GM23338 (cell line): ENCODE measurements around the gene SMAP2. TPM values are rescaled to one million over a fixed set of nuclear protein-coding genes. Genes with fewer than 3 reads are reported as not detected.

Experiments
- ATAC-seq: fragments of 200-7000 bp; cut with Tn5 transposase; 3 replicates; pipeline ENCODE4 v1.9.1; 2020
- DNase-seq: peaks from one replicate; pipeline ENCODE4 v3.0.0-alpha.2; 2015; ENCODE audit warnings: low spot score
- H2AFZ ChIP-seq: fragments of 200-600 bp; sonication (generic); 2 replicates; pipeline ENCODE4 v1.8.0; 2016; ENCODE audit warnings: antibody characterized with exemption, mild to moderate bottlenecking, moderate library complexity
- H3F3A ChIP-seq: fragments of 200-600 bp; sonication (generic); replicated peaks from 2 replicates; pipeline ENCODE4 v1.8.0; 2017; ENCODE audit warnings: antibody characterized with exemption, mixed run types, low read depth
- H3K27ac ChIP-seq: fragments of 200-600 bp; sonication (generic); 2 replicates; pipeline ENCODE4 v1.6.1; 2016; ENCODE audit warnings: low read depth
- H3K27me3 ChIP-seq: fragments of 200-600 bp; sonication (generic); 2 replicates; pipeline ENCODE4 v1.8.0; 2016; ENCODE audit warnings: mild to moderate bottlenecking, mixed run types, moderate library complexity; ENCODE audit not compliant: insufficient read depth
- H3K36me3 ChIP-seq: fragments of 200-600 bp; sonication (generic); 2 replicates; pipeline ENCODE4 v1.8.0; 2016; ENCODE audit warnings: mild to moderate bottlenecking; ENCODE audit not compliant: insufficient read depth
- H3K4me1 ChIP-seq: fragments of 200-600 bp; sonication (generic); 2 replicates; pipeline ENCODE4 v1.8.0; 2016; ENCODE audit warnings: mild to moderate bottlenecking, moderate library complexity; ENCODE audit not compliant: insufficient read depth
- H3K4me2 ChIP-seq: fragments of 200-600 bp; sonication (generic); 2 replicates; pipeline ENCODE4 v1.7.1; 2017; ENCODE audit warnings: mixed run types
- H3K4me3 ChIP-seq: fragments of 200-600 bp; sonication (generic); 2 replicates; pipeline ENCODE4 v1.6.1; 2016; ENCODE audit warnings: mixed run types
- H3K79me2 ChIP-seq: fragments of 200-600 bp; sonication (generic); replicated peaks from 2 replicates; pipeline ENCODE4 v1.8.0; 2017; ENCODE audit warnings: mild to moderate bottlenecking; ENCODE audit not compliant: insufficient read depth
- H3K9me2 ChIP-seq: fragments of 200-600 bp; sonication (generic); 2 replicates; pipeline ENCODE4 v1.8.0; 2017; ENCODE audit not compliant: insufficient read depth
- H4K20me1 ChIP-seq: fragments of 200-600 bp; sonication (generic); replicated peaks from 2 replicates; pipeline ENCODE4 v1.8.0; 2017; ENCODE audit warnings: mild to moderate bottlenecking; ENCODE audit not compliant: insufficient read depth
- H3K27ac Mint-ChIP-seq: 2 replicates; pipeline ENCODE4 v1.8.0; 2020; ENCODE audit warnings: inconsistent platforms, mild to moderate bottlenecking, moderate library complexity, mixed read lengths
- H3K27me3 Mint-ChIP-seq: 3 replicates; pipeline ENCODE4 v1.8.0; 2022; ENCODE audit warnings: low read depth, mild to moderate bottlenecking, moderate library complexity, mixed read lengths, inconsistent platforms; ENCODE audit not compliant: insufficient read depth, poor library complexity
- H3K36me3 Mint-ChIP-seq: 3 replicates; pipeline ENCODE4 v1.8.0; 2021; ENCODE audit warnings: low read depth, mild to moderate bottlenecking, inconsistent platforms, moderate library complexity, mixed read lengths
- H3K4me1 Mint-ChIP-seq: 3 replicates; pipeline ENCODE4 v1.8.0; 2020; ENCODE audit warnings: mild to moderate bottlenecking, inconsistent platforms, mixed read lengths
- H3K4me3 Mint-ChIP-seq: 3 replicates; pipeline ENCODE4 v1.8.0; 2021; ENCODE audit warnings: moderate library complexity, mild to moderate bottlenecking, inconsistent platforms, mixed read lengths
- H3K9me3 Mint-ChIP-seq: 3 replicates; pipeline ENCODE4 v1.8.0; 2020; ENCODE audit warnings: moderate library complexity, mild to moderate bottlenecking, inconsistent platforms, mixed read lengths
- CREB1 ChIP-seq: fragments of 250-450 bp; sonication (Bioruptor Pico); IDR thresholded peaks from 2 replicates; pipeline ENCODE4 v1.5.0; 2020; ENCODE audit warnings: low read depth, mild to moderate bottlenecking, moderate library complexity
- NANOG ChIP-seq: IDR thresholded peaks from 2 replicates; pipeline ENCODE4 v1.6.1; 2016; ENCODE audit warnings: antibody characterized with exemption, borderline replicate concordance
- POLR2AphosphoS5 ChIP-seq: IDR thresholded peaks from 2 replicates; pipeline ENCODE4 v1.6.1; 2016; ENCODE audit warnings: antibody characterized with exemption, low read depth
- STAT1 ChIP-seq: IDR thresholded peaks from one replicate; pipeline ENCODE4 v1.6.1; 2016; ENCODE audit warnings: antibody characterized with exemption; ENCODE audit not compliant: unreplicated experiment
- ZNF114 ChIP-seq: fragments of 250-450 bp; sonication (Bioruptor Pico); IDR thresholded peaks from 2 replicates; pipeline ENCODE4 v1.5.0; 2020; ENCODE audit warnings: mild to moderate bottlenecking, moderate library complexity
- polyA plus RNA-seq: library from polyadenylated mRNA; unstranded; fragments of >200 nt; fragmentation: Nextera tagmentation; extraction: Ambion mirVana; gene quantifications from 2 replicates; pipeline ENCODE4 v1.2.1, GENCODE V29; 2016
- total RNA-seq: library from RNA; depleted of rRNA; stranded (reverse); fragments of >200 nt; shearing (Covaris generic); gene quantifications from 2 replicates; pipeline ENCODE4 v1.2.3, GENCODE V29; 2014
- TF ChIP-seq, protein P1 (sequence below): fragments of 250-450 bp; sonication (Bioruptor Pico); IDR thresholded peaks from 2 replicates; pipeline ENCODE4 v1.5.0; 2020; ENCODE audit warnings: mild to moderate bottlenecking, moderate library complexity
- TF ChIP-seq, protein P2 (sequence below): IDR thresholded peaks from one replicate; pipeline ENCODE4 v1.6.1; 2018; ENCODE audit warnings: antibody characterized with exemption; ENCODE audit not compliant: unreplicated experiment
- TF ChIP-seq, protein P3 (sequence below), 2 experiments: fragments of 200-600 bp in 1 of 2; sonication (generic) in 1 of 2; conservative IDR thresholded peaks; 2 replicates each; pipeline versions ENCODE4 v1.5.1 to v1.6.1; 2016 to 2017; ENCODE audit warnings: antibody characterized with exemption in 2 of 2, low read depth in 2 of 2, mild to moderate bottlenecking in 2 of 2, moderate library complexity in 1 of 2
- TF ChIP-seq, protein P4 (sequence below): IDR thresholded peaks from 2 replicates; pipeline ENCODE4 v1.6.1; 2016; ENCODE audit warnings: antibody characterized with exemption

Gene SMAP2
- total and polyA plus RNA-seq, 2 experiments from 2014 or later, result 2.9 to 4.8 TPM

DNA sequence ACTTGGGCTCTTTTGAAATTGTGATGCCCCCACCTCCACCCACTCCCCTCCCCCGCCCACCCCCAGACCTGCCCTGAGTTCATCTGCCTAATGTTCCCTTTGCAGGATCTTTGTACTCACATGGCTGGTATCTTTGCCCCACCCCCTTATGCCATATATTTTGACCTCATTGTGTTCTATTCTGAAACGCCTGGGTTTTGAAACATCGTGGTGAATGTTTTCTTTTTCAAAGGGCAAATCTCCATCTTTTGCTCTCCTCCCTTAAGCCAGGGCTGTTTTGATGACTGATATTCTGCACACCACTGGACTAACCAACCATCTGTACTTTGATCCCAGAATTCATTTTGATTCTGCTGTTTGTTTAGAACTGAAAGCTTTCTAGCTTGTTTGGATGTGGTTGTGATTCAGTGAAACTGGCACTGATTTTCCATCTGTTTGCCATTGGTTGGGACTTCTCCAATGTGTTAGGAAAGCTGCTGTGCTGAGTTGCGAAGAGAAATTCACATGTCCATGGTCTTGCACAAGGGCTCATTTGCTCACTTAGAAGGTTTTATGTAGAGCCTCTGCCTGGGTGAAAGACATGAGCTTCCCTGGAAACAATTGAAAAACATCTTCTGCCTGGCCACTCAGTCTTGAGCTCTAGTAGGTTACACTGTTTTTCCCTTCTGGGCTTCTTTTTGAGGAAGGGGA is 16.5 kb downstream of the SMAP2 start (continued):
- TF ChIP-seq, protein P1, sequence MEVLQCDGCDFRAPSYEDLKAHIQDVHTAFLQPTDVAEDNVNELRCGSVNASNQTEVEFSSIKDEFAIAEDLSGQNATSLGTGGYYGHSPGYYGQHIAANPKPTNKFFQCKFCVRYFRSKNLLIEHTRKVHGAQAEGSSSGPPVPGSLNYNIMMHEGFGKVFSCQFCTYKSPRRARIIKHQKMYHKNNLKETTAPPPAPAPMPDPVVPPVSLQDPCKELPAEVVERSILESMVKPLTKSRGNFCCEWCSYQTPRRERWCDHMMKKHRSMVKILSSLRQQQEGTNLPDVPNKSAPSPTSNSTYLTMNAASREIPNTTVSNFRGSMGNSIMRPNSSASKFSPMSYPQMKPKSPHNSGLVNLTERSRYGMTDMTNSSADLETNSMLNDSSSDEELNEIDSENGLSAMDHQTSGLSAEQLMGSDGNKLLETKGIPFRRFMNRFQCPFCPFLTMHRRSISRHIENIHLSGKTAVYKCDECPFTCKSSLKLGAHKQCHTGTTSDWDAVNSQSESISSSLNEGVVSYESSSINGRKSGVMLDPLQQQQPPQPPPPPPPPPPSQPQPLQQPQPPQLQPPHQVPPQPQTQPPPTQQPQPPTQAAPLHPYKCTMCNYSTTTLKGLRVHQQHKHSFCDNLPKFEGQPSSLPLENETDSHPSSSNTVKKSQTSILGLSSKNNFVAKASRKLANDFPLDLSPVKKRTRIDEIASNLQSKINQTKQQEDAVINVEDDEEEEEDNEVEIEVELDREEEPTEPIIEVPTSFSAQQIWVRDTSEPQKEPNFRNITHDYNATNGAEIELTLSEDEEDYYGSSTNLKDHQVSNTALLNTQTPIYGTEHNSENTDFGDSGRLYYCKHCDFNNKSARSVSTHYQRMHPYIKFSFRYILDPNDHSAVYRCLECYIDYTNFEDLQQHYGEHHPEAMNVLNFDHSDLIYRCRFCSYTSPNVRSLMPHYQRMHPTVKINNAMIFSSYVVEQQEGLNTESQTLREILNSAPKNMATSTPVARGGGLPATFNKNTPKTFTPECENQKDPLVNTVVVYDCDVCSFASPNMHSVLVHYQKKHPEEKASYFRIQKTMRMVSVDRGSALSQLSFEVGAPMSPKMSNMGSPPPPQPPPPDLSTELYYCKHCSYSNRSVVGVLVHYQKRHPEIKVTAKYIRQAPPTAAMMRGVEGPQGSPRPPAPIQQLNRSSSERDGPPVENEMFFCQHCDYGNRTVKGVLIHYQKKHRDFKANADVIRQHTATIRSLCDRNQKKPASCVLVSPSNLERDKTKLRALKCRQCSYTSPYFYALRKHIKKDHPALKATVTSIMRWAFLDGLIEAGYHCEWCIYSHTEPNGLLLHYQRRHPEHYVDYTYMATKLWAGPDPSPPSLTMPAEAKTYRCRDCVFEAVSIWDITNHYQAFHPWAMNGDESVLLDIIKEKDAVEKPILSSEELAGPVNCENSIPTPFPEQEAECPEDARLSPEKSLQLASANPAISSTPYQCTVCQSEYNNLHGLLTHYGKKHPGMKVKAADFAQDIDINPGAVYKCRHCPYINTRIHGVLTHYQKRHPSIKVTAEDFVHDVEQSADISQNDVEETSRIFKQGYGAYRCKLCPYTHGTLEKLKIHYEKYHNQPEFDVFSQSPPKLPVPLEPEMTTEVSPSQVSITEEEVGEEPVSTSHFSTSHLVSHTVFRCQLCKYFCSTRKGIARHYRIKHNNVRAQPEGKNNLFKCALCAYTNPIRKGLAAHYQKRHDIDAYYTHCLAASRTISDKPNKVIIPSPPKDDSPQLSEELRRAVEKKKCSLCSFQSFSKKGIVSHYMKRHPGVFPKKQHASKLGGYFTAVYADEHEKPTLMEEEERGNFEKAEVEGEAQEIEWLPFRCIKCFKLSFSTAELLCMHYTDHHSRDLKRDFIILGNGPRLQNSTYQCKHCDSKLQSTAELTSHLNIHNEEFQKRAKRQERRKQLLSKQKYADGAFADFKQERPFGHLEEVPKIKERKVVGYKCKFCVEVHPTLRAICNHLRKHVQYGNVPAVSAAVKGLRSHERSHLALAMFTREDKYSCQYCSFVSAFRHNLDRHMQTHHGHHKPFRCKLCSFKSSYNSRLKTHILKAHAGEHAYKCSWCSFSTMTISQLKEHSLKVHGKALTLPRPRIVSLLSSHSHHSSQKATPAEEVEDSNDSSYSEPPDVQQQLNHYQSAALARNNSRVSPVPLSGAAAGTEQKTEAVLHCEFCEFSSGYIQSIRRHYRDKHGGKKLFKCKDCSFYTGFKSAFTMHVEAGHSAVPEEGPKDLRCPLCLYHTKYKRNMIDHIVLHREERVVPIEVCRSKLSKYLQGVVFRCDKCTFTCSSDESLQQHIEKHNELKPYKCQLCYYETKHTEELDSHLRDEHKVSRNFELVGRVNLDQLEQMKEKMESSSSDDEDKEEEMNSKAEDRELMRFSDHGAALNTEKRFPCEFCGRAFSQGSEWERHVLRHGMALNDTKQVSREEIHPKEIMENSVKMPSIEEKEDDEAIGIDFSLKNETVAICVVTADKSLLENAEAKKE, result no peak
- TF ChIP-seq NANOG (no peak), POLR2AphosphoS5 (no peak), STAT1 (no peak), ZNF114 (CRISPR knock-in tag) (no peak)

DNA sequence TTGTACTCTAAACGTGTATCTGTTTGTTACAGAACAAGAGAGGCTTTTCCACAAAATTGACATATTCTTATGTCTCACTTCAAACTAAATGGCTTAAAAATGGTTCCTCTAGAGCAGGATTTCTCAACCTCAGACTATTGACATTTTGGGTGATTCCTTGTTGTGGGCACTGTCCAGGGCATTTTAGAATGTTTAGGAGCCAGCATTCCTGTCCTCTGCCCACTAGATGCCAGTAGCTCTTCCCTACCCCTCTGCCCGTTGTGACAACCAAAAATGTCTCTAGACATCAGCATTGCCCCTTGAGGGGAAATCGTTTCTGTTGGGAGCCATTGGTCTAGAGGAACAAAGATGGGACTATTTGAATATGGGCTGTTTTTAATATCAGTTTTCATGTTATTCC is 17.3 kb downstream of the SMAP2 start:
- Histone ChIP-seq H3K4me2 (no peak overlapping the region), H4K20me1 (0 out of 2 replicates have a peak, but pooled peaks cover 3% of the 10 kb centered on the region), H3F3A (no peaks in the 10 kb centered on the region), H3K27me3 (no peaks in the 10 kb centered on the region), H3K36me3 (no peaks in the 10 kb centered on the region), H2AFZ (no peak overlapping the region), H3K4me1 (no peaks in the 10 kb centered on the region), H3K9me2 (no peaks in the 10 kb centered on the region), H3K79me2 (no peaks in the 10 kb centered on the region), H3K4me3 (no peak overlapping the region), H3K27ac (no peak overlapping the region)
- Mint-ChIP-seq H3K27ac (no peak overlapping the region), H3K36me3 (no peaks in the 10 kb centered on the region), H3K4me1 (peaks cover 4% of the 10 kb centered on the region; the same call in 2 of the 3 replicates), H3K9me3 (no peaks in the 10 kb centered on the region), H3K4me3 (no peak overlapping the region), H3K27me3 (peaks cover 2% of the 10 kb centered on the region)
- ATAC-seq, result no peak
- no peak for DNase-seq
- TF ChIP-seq, protein P2, sequence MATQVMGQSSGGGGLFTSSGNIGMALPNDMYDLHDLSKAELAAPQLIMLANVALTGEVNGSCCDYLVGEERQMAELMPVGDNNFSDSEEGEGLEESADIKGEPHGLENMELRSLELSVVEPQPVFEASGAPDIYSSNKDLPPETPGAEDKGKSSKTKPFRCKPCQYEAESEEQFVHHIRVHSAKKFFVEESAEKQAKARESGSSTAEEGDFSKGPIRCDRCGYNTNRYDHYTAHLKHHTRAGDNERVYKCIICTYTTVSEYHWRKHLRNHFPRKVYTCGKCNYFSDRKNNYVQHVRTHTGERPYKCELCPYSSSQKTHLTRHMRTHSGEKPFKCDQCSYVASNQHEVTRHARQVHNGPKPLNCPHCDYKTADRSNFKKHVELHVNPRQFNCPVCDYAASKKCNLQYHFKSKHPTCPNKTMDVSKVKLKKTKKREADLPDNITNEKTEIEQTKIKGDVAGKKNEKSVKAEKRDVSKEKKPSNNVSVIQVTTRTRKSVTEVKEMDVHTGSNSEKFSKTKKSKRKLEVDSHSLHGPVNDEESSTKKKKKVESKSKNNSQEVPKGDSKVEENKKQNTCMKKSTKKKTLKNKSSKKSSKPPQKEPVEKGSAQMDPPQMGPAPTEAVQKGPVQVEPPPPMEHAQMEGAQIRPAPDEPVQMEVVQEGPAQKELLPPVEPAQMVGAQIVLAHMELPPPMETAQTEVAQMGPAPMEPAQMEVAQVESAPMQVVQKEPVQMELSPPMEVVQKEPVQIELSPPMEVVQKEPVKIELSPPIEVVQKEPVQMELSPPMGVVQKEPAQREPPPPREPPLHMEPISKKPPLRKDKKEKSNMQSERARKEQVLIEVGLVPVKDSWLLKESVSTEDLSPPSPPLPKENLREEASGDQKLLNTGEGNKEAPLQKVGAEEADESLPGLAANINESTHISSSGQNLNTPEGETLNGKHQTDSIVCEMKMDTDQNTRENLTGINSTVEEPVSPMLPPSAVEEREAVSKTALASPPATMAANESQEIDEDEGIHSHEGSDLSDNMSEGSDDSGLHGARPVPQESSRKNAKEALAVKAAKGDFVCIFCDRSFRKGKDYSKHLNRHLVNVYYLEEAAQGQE, result no peak
- TF ChIP-seq, protein P3, sequence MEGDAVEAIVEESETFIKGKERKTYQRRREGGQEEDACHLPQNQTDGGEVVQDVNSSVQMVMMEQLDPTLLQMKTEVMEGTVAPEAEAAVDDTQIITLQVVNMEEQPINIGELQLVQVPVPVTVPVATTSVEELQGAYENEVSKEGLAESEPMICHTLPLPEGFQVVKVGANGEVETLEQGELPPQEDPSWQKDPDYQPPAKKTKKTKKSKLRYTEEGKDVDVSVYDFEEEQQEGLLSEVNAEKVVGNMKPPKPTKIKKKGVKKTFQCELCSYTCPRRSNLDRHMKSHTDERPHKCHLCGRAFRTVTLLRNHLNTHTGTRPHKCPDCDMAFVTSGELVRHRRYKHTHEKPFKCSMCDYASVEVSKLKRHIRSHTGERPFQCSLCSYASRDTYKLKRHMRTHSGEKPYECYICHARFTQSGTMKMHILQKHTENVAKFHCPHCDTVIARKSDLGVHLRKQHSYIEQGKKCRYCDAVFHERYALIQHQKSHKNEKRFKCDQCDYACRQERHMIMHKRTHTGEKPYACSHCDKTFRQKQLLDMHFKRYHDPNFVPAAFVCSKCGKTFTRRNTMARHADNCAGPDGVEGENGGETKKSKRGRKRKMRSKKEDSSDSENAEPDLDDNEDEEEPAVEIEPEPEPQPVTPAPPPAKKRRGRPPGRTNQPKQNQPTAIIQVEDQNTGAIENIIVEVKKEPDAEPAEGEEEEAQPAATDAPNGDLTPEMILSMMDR (conservative IDR thresholded peaks at IDR 0.05; ENCODE audit: low read depth in 2 of 2), result no peak
- TF ChIP-seq, protein P4, sequence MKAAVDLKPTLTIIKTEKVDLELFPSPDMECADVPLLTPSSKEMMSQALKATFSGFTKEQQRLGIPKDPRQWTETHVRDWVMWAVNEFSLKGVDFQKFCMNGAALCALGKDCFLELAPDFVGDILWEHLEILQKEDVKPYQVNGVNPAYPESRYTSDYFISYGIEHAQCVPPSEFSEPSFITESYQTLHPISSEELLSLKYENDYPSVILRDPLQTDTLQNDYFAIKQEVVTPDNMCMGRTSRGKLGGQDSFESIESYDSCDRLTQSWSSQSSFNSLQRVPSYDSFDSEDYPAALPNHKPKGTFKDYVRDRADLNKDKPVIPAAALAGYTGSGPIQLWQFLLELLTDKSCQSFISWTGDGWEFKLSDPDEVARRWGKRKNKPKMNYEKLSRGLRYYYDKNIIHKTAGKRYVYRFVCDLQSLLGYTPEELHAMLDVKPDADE, result no peak
- TF ChIP-seq CREB1, result no peak
